Keratinocyte (primary cell): ENCODE measurements around the gene PLXDC1.

ENCODE experiments used
- CTCF ChIP-seq, 3 experiments: IDR thresholded peaks in 1 of 3; conservative IDR thresholded peaks in 1 of 3; optimal IDR thresholded peaks in 1 of 3; 2 replicates in 2 of 3; 3 replicates in 1 of 3; pipeline versions ENCODE3 to v1.5.1; 2011; ENCODE audit warnings: low read length in 3 of 3, mild to moderate bottlenecking in 3 of 3, moderate library complexity in 2 of 3, control low read depth in 1 of 3, inconsistent platforms in 1 of 3; ENCODE audit not compliant: insufficient read depth in 2 of 3; ENCODE audit errors: extremely low read depth in 1 of 3
- EZH2 ChIP-seq: IDR thresholded peaks from one replicate; pipeline ENCODE4 v1.6.1; 2012; ENCODE audit warnings: inconsistent platforms, mild to moderate bottlenecking, low read length, moderate library complexity

- TF ChIP-seq CTCF (optimal IDR thresholded peaks at IDR 0.05 in 1 of 3, IDR thresholded peaks at IDR 0.05 in 1 of 3, conservative IDR thresholded peaks at IDR 0.05 in 1 of 3; ENCODE audit: extremely low read depth in 1 of 3, insufficient read depth in 2 of 3, low read length in 3 of 3) (no peak), EZH2 (no peak)
Measured at GRCh38 chr17:39016193-39017153, 135.0 kb downstream of the PLXDC1 start.
